NCI-H1694 treated with DMSO at 0.1 percent for 48 hours (cell line): ENCODE measurements around the gene PRR12.

ENCODE experiments used
- DNase-seq: peaks from one replicate; lab custom pipeline; 2025; lab: John Stamatoyannopoulos, UW

Gene PRR12

DNA sequence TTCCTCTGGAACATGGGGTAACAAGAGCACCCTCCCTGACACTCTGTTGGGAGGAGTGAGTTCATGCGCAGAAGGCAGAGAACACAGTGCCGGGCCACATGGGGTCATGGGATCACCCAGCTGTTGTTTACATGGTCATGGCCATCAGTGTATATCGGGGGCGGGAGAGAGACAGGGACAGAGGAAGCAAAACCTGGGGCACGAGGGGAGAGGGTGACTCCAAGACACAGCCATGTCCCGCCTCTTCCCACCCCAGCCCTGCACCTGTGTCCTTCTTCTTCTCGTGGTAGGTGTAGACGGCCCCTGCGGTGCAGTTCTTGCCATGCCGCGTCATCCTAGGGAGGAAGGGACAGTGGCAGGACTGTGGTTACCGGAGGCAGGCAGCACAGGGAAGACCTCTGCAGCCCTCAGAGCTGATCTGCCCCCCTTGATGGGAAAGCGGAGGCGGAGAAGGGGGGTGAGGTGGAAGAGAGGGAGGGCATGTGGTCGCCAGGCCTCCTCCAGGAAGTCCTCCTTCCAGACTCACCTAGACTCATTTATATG is 30.6 kb upstream of the PRR12 start:
- DNase-seq: no peak

GRCh38 chr19:49564616-49565045 is 26.4 kb upstream of the PRR12 start:
- DNase-seq: no peak

DNA sequence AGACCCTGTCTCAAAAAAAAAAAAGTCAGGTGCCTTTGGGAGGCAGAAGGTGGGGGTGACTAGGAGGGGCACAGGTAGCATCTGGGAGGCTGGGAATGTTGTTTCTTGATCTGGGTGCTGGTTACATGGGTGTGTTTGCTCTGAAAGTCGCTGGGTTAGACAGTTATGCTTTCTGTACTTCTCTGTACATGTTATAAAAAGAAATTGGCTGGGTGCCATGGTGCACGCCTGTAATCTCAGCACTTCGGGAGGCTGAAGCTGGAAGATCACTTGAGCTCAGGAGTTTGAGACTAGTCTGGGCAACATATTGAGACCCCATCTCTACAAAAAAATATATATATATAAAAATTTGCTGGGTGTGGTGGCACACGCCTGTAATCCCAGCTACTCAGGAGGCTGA is 25.7 kb upstream of the PRR12 start:
- DNase-seq: no peak

DNA sequence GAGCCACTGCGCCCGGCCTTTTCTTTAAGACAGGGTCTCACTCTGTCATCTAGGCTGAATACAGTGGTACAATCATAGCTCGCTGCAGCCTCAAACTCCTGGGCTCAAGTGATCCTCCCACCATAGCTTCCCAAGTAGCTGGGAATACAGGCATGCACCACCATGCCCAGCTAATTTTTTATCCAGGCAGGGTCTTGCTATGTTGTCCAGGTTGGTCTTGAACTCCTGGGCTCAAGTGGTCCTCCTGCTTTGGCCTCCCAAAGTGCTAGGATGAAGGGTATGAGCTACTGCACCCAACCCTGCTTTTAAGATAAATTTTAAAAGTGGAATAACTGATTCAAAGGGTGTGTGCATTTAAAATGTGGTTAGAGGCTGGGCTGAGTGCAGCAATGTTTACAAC is 24.7 kb upstream of the PRR12 start:
- DNase-seq: no peak

DNA sequence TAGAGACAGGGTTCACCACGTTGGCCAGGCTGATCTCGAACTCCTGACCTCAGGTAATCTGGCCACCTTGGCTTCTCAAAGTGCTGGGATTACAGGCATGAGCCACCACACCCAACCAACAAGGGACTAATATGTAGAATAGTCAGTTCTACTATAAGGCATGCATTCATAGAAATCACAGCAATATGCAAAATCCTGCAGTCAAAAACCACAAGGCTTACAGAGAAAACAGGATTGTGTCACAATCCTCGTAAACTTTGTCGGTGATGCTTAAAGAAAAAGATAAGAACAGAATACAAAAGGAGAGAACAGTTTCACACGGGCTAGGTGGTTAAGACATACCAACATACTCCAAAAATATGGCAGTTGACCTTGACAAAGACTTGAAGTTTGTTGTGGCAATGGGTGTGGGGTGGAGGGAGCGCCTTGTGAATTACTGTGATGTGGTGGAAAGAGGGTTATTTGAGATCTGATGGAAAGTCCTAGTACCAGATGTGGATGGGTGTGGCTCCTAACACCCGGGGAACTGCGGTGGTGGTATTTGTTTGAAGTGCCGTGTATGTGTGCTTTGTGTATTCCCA is 23.0 kb upstream of the PRR12 start:
- no peak for DNase-seq

- DNase-seq: peak; percentile 96
These were observed 20.7 kb upstream of the PRR12 start for GRCh38 chr19:49570138-49570856.

- peak; percentile 83 for DNase-seq
These were observed 19.8 kb upstream of the PRR12 start for GRCh38 chr19:49570997-49571676.

- DNase-seq: no peak
These were observed 18.0 kb upstream of the PRR12 start for GRCh38 chr19:49573009-49573408.

DNA sequence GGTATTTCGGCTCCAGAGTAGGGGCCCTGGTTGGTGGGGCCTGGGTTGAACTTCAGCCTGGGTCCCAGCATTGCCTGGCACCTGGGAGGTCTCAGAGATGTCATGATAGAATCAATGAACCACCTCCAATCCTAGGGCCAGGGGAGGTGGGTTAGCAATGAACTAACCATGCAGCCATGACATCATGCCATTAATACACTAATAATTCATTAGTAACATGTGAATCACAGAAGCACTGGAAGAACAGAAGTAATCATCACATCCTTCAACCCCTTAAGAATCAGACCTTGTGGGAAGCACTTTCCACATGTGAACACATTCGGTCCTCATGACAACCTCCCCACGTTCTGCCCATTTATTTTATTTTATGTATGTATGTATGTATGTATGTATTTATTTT is 17.6 kb upstream of the PRR12 start:
- DNase-seq: no peak

GRCh38 chr19:49574206-49574755 is 16.7 kb upstream of the PRR12 start:
- DNase-seq: no peak

DNA sequence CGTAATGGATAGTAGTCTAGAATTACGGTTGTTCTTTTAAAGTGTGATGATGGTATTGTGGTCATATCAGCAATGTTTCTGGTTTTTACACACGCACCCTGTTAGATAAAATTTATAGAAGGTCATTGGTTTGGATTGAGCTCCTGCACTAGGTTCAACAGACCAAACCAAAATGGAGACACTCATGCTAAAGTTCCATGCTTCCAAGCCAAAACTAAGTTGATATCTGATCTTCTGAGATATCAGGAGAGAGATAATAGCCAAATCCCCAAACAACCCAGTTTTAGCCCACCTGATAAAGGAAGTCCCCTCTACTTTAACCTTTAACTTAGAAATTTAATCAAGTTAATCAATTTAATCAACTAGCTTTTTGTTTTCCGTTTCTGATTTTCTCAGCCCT is 11.8 kb upstream of the PRR12 start:
- no peak for DNase-seq

DNA sequence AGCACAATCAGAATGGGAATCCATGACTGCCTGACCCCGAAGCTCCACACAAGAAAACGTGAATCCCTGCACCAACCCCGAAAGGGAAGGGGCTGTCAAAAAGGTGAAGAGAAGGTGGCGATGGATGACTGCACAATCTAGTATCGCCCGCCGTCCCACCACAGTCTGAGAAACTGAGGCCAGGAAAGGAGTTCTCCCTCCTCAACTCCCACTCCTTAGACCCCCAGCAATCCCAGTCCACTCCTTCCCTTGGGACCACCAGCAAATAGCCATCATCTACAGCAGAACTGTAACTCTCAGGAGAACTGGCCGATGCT is 11.1 kb upstream of the PRR12 start:
- no peak for DNase-seq

DNA sequence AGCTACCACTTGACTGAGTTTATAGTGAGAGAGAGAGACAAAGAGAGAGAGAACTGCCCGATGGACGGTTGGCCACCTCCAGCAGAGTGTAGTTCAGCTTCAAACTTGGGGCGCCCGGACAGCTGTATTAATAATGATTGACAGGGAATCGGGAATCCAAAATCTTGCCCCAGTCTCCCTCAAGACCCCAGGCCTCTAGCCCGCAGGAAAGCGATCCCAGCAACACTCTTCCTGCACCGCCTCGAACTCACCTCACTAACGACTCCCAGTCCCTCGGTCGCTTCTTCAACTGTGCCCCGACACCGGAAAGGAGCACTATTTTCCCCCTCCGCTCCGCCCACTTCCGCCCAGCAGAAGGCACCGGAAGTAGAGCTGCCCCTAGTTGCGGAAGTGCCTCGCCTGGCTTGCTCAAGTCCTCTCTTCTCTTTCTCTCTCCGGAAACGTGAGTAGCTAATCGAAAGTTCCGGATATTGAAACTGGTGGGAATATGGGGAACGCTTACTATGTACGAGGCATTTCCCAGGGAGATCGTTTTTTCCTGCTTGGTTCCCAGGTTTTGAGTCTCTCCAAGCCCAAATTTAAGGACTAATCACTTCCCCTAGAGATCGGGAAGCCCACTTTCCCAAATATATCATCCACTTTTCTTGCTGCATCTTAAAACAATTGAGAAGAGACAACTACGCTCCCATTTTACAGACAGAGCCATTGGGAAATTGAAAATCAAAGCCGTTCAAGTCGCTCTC is 10.5 kb upstream of the PRR12 start, which contains the start of gene NOSIP:
Gene NOSIP, minus strand, starts transcription at position 293 of the 743 bp plus-strand sequence. CDS start 19,865 bp downstream, outside the sequence.
- peak; percentile 96 for DNase-seq

DNA sequence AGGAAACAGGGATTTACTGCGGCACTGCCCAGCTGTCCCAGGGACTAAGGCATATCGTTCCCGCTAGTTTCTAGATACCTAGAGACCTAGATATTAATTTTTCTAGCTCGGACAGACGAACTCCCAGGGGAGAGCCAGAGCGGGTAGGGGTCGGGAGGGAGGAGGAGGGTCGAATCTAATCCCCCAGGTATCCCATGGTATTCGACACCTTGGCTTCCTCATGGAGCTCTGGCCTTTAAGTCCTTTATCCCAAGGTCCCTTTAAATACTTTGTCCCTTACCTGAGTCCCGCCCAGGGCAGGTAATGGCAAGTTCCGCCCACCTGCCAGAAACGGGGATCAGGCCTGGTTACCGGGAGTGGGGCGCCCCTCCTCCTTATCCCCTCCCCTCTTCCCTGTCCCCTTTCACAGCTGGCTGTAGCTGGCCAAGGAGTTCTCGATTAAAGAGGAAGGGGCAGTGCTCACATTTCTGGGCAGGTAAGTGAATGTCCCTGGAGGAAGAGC is 9.9 kb upstream of the PRR12 start, which contains the start of gene PRRG2:
Gene PRRG2, plus strand, starts transcription at position 310 of the 502 bp plus-strand sequence. CDS start 1,904 bp downstream, outside the sequence.
- DNase-seq: no peak

- no peak for DNase-seq
These were observed 7.7 kb upstream of the PRR12 start for GRCh38 chr19:49583239-49583638.

DNA sequence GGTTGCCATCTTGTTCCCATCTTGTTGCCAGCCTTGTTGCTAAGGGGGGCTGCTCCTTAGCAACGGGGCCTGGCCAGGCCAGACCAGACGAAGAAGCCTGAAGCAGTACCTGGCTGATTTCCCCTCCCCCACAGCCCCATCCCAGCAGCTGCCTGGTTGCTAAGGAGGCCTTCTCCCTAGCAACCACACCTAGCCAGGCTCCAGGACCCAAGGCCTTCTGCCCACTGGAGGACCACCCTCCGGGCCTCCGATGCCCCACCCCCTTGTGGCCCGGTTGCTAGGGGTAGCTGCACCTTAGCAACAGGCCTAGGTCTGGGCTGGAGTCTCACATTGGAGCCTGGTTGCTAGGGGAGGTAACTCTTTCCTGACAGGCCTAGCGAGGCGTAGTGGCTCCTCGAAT is 6.0 kb upstream of the PRR12 start:
- DNase-seq: no peak

GRCh38 chr19:49587227-49587626 is 3.8 kb upstream of the PRR12 start:
- DNase-seq: no peak

DNA sequence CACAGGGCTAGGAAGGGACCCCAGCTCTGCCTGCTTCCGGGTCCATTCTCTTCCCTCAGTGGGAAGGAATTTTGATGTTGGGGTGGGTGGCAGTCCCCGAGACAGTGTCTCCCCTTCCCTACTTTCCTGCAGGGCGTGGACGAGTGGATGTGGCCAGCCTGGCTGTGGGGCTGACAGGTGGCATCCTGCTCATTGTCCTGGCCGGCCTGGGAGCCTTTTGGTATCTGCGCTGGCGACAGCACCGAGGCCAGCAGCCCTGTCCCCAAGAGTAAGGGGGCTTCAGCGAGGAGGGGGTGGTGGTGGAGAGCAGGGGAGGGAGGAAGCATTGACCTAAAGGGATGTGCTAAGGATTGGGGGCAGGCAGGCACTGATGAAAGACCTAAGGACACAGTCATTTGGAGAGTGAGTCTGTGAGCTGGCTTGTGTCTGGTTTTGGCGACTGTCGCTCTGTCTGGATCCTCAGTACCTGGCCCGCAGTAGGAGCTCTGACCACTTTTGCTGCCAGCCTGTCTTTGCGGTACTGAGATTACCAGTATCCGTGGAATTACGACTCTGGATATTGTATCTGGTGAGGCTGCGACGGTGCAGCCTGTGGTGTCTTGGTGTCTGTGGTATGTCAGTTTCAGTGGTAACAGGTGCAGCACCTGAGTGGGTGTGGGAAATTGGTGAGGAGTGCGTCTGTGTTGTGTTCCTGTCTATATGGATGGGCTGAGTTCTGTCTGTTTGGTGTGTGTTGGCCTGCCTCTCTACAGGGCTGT is 2.4 kb upstream of the PRR12 start:
- DNase-seq: no peak

- no peak for DNase-seq
These were observed 1.5 kb upstream of the PRR12 start for GRCh38 chr19:49589502-49589905.

GRCh38 chr19:49590071-49590970 is 661 bp upstream of the PRR12 start:
- DNase-seq: peak; percentile 96
